Pons (tissue), 1 donor: Measurements from ENCODE around the gene OR6B1.
"Not testable (repeated sequence)": the region's sequence is repeated elsewhere in the genome, so short reads cannot be mapped to it uniquely, and the experiment has no call there.

Experiments
- DNase-seq: peaks from one replicate; pipeline ENCODE4 v3.0.0-alpha.2; 2016; ENCODE audit warnings: low spot score

The OR6B1 gene

GRCh38 chr7:144038887-144039286, 38.8 kb downstream of the OR6B1 start:
- no peak for DNase-seq

GRCh38 chr7:144048648-144049047, 48.5 kb downstream of the OR6B1 start, which contains the start of gene OR2A5:
OR2A5 (plus strand) TSS chr7:144048948; CDS start chr7:144050402, 1,454 bp downstream.
- DNase-seq, result no peak

- no peak for DNase-seq
Measured at GRCh38 chr7:144049491-144049890, 49.4 kb downstream of the OR6B1 start.

- no peak for DNase-seq
Measured at GRCh38 chr7:144050093-144050492, 50.0 kb downstream of the OR6B1 start.

GRCh38 chr7:144050884-144051283, 50.8 kb downstream of the OR6B1 start:
- not testable (repeated sequence) for DNase-seq

GRCh38 chr7:144057954-144058353, 57.8 kb downstream of the OR6B1 start:
- DNase-seq, result no peak
